BJ (cell line): ENCODE measurements around the gene NR1H4. TPM values are rescaled to one million over a fixed set of nuclear protein-coding genes. Genes with fewer than 3 reads are reported as not detected.
"Not testable (repeated sequence)": the region's sequence is repeated elsewhere in the genome, so short reads cannot be mapped to it uniquely, and the experiment has no call there.

ENCODE experiments used
- CTCF ChIA-PET: fragments of 350-600 bp; formaldehyde crosslinking; extraction: SDS; loops from one replicate; lab custom pipeline; 2021; ENCODE audit warnings: antibody characterized with exemption, inconsistent platforms; lab: Yijun Ruan, JAX
- POLR2A ChIA-PET: fragments of 300-600 bp; sonication (Branson Sonifier 250); formaldehyde crosslinking; extraction: SDS; loops from one replicate; lab custom pipeline; 2021; ENCODE audit warnings: antibody characterized with exemption; lab: Charles Lee
- DNase-seq: peaks from one replicate; pipeline ENCODE4 v3.0.0-alpha.2; 2011; ENCODE audit warnings: low read depth
- H3K27me3 ChIP-seq: 2 replicates; pipeline ENCODE4 v1.6.0; 2011; ENCODE audit warnings: low read length; ENCODE audit not compliant: control insufficient read depth, insufficient read depth
- H3K36me3 ChIP-seq: 2 replicates; pipeline ENCODE4 v1.5.1; 2011; ENCODE audit warnings: low read length; ENCODE audit not compliant: control insufficient read depth, insufficient read depth
- H3K4me3 ChIP-seq: 2 replicates; pipeline ENCODE4 v1.5.1; 2011; ENCODE audit warnings: low read depth, mild to moderate bottlenecking, control low read depth, low read length
- CTCF ChIP-seq: IDR thresholded peaks from 2 replicates; pipeline ENCODE4 v1.5.1; 2011; ENCODE audit warnings: low read depth, mild to moderate bottlenecking, control low read depth, inconsistent platforms, low read length, moderate library complexity; ENCODE audit not compliant: insufficient read depth
- polyA plus RNA-seq: library from polyadenylated mRNA; depleted of rRNA; stranded (reverse); fragments of >200 nt; gene quantifications from 2 replicates; pipeline ENCODE4 v1.2.3, GENCODE V29; 2011

Gene NR1H4
- polyA plus RNA-seq, 1 experiment: not detected

DNA sequence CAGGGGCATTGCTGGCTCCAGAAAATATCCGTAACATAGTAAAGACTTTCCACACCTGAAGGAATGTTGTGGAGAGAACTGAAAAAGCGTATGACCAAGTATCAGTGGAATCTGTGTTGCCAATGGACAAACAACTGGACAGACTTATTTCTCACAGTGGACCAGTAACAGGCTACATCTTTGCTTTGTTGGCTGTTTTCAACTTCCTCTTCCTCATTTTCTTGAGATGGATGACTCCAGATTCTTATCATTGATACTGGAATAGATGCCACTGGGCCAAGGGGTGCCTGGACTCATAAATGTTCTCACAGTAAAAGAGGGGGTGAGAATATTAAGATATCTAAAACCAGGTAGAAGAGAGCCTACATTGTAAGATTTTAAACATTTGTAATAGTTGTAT, 106.2 kb downstream of the NR1H4 start:
- no peak for TF ChIP-seq CTCF
- ChIA-PET POLR2A (no interaction called here), CTCF (interaction anchor here (0.6 kb wide), 1 partner anchor 14 kb away, joined by 3 read pairs; no protein-coding TSS in a partner anchor)
- H3K4me3 ChIP-seq: no peak overlapping the region
- DNase-seq: no peak
- H3K36me3 ChIP-seq: no peaks in the 10 kb centered on the region
- no peaks in the 10 kb centered on the region for H3K27me3 ChIP-seq

- ChIA-PET POLR2A (no interaction called here), CTCF (interaction anchor here (1.1 kb wide), 1 partner anchor 32 kb away, joined by 3 read pairs; no protein-coding TSS in a partner anchor)
- Histone ChIP-seq H3K36me3 (no peaks in the 10 kb centered on the region), H3K4me3 (no peak overlapping the region), H3K27me3 (no peaks in the 10 kb centered on the region)
- DNase-seq: no peak
- TF ChIP-seq CTCF: no peak
Measured at GRCh38 chr12:100584256-100584655, 110.6 kb downstream of the NR1H4 start.

- ChIA-PET CTCF (interaction anchor here (0.6 kb wide), 1 partner anchor 74 kb away, joined by 3 read pairs; no protein-coding TSS in a partner anchor), POLR2A (no interaction called here)
- no peak for TF ChIP-seq CTCF
- Histone ChIP-seq H3K27me3 (no peaks in the 10 kb centered on the region), H3K4me3 (no peak overlapping the region), H3K36me3 (no peaks in the 10 kb centered on the region)
- no peak for DNase-seq
Measured at GRCh38 chr12:100591979-100592378, 118.3 kb downstream of the NR1H4 start.

DNA sequence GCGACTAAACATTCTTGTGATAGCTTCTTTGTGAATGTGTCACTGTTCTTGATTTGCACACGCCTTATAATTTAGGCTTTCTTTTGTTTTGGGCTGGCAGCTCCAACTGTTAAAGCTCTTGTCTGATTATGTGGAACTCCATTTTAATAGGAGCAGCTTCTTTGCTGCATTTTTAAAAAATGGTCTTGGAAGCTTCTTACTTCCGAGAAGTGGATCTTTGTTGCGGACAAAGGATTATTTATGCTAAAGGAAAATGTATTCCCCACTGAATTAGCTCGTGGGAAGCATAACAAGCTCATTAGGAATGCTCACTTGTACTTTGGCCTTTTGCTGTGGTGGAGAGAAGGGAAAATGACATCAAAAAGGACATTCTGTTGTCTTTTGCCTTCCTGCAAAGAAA, 119.8 kb downstream of the NR1H4 start:
- no peaks in the 10 kb centered on the region for H3K27me3 ChIP-seq
- no peaks in the 10 kb centered on the region for H3K36me3 ChIP-seq
- ChIA-PET POLR2A (no interaction called here), CTCF (interaction anchor here (0.8 to 1.3 kb wide), 6 partner anchors 10 to 35 kb away, joined by 3 to 4 read pairs (median 3); no protein-coding TSS in a partner anchor)
- no peak for DNase-seq
- no peak overlapping the region for H3K4me3 ChIP-seq
- TF ChIP-seq CTCF: no peak

DNA sequence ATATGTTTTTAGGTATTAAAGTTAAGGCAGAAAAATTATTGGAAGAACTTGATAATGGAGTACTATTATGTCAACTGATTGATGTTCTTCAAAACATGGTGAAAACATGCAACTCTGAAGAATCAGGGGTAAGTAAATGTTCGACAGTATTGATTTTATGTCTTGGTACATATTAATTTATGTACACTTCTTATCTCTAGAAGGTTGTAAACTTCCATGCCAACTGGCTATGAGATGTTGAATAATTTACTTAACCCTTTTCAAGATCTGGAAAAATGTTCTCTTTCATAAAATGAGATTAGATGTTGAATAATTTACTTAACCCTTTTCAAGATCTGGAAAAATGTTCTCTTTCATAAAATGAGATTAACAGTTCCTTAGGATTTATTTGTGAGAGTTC, 128.0 kb downstream of the NR1H4 start:
- ChIA-PET POLR2A (no interaction called here), CTCF (no interaction called here)
- DNase-seq: no peak
- no peaks in the 10 kb centered on the region for H3K27me3 ChIP-seq
- H3K36me3 ChIP-seq: no peaks in the 10 kb centered on the region
- TF ChIP-seq CTCF: no peak
- H3K4me3 ChIP-seq: no peak overlapping the region

DNA sequence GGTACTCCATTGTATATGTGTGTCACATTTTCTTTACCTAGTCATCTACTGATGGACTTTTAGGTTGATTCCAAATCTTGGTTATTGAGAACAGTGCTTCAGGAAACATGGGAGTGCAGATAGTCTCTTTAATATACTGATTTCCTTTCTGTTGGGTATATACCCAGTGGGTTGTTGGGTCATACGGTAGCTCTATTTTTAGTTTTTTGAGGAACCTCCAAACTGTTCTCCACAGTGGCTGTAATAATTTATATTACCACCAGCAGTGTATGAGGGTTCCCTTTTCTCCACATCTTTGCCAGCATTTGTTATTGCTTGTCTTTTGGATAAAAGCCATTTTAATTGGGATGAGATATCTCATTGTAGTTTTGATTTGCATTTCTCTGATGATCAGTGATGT, 129.3 kb downstream of the NR1H4 start:
- POLR2A ChIA-PET, H3K36me3 ChIP-seq, CTCF ChIA-PET, H3K4me3 ChIP-seq, DNase-seq, H3K27me3 ChIP-seq: not testable (repeated sequence)
